Kidney (tissue), 14 donors: ENCODE results near the gene PRKD2. TPM values are rescaled to one million over a fixed set of nuclear protein-coding genes. Genes with fewer than 3 reads are reported as not detected.

Source experiments
- DNase-seq, 5 donors: peaks; one replicate each; pipeline ENCODE4 v3.0.0-alpha.2; 2013 to 2020
- FAIRE-seq: peaks from 2 replicates; lab custom pipeline; 2012; peaks lifted over from hg19 to GRCh38; lab: Jason Lieb, UNC
- H3K27ac ChIP-seq, 2 donors: one replicate each; pipeline ENCODE4 v1.7.0; 2013; ENCODE audit warnings: low read depth in 2 of 2, low read length in 2 of 2, inconsistent platforms in 1 of 2
- H3K27me3 ChIP-seq: one replicate; pipeline ENCODE4 v1.7.1; 2013; ENCODE audit warnings: low read length, inconsistent platforms; ENCODE audit not compliant: control insufficient read depth, insufficient read depth
- H3K36me3 ChIP-seq, 3 donors: one replicate each; pipeline versions ENCODE4 v1.7.0 to v1.7.1; 2013; ENCODE audit warnings: low read length in 3 of 3, control low read depth in 1 of 3, inconsistent platforms in 1 of 3; ENCODE audit not compliant: insufficient read depth in 3 of 3, control insufficient read depth in 2 of 3
- H3K4me1 ChIP-seq, 3 donors: one replicate each; pipeline versions ENCODE4 v1.7.0 to v1.7.1; 2013; ENCODE audit warnings: low read length in 3 of 3, inconsistent platforms in 1 of 3, low read depth in 1 of 3; ENCODE audit not compliant: control insufficient read depth in 2 of 3, insufficient read depth in 2 of 3
- H3K4me3 ChIP-seq, 3 donors: one replicate each; pipeline versions ENCODE4 v1.7.0 to v1.8.1; 2013; ENCODE audit warnings: low read length in 3 of 3, control low read depth in 1 of 3, inconsistent platforms in 1 of 3
- H3K9ac ChIP-seq, 3 donors: one replicate each; pipeline versions ENCODE4 v1.7.0 to v1.7.1; 2013; ENCODE audit warnings: low read length in 3 of 3, control low read depth in 1 of 3, inconsistent platforms in 1 of 3
- H3K9me3 ChIP-seq, 3 donors: one replicate each; pipeline versions ENCODE4 v1.7.0 to v1.7.1; 2013; ENCODE audit warnings: low read length in 3 of 3, control low read depth in 1 of 3, inconsistent platforms in 1 of 3; ENCODE audit not compliant: control insufficient read depth in 2 of 3, insufficient read depth in 1 of 3
- CTCF ChIP-seq: IDR thresholded peaks from 3 replicates; pipeline ENCODE4 v1.5.1; 2012; ENCODE audit warnings: mild to moderate bottlenecking, moderate library complexity, borderline replicate concordance; ENCODE audit not compliant: insufficient read depth; ENCODE audit errors: extremely low read depth
- intact Hi-C: fragments of 100-400 bp; cut with DNase I; formaldehyde crosslinking; loops from one replicate; pipeline ENCODE4 v1.11.1; 2022
- polyA plus RNA-seq: library from polyadenylated mRNA; stranded (reverse); fragments of 350-450 nt; fragmentation: Illumina TruSeq; extraction: RNeasy Lipid Tissue Mini Kit (QIAGEN cat#74804); gene quantifications from one replicate; pipeline ENCODE4 v1.2.3, GENCODE V29; 2014; ENCODE audit warnings: low read depth, low replicate concordance; ENCODE audit not compliant: insufficient read depth
- total RNA-seq: library from RNA; stranded (reverse); fragmentation: NEBNext Ultra II Directional; extraction: Animal tissue kit (Norgen Biotek cat#: 25700); gene quantifications from one replicate; pipeline ENCODE4 v1.2.1, GENCODE V29; 2021
- donor health status: control.
- donor health status: control.
- donor health status: control.
- donor health status: control.
- donor health status: control.
- donor health status: DM: yes; HTN: yes; CAD: no.
- donor health status: Normal renal cell carcinoma (clear cell type).

The PRKD2 gene
- total and polyA plus RNA-seq, 2 donors from 2014 or later = 26.7 to 69.8 TPM

GRCh38 chr19:46661735-46662592, 55.0 kb downstream of the PRKD2 start:
- Histone ChIP-seq H3K4me1 (peaks cover 0 to 5% (median 0%) of the 10 kb centered on the region in 3 donors), H3K9me3 (no peaks in the 10 kb centered on the region), H3K36me3 (peaks cover 0 to under 1% (median 0%) of the 10 kb centered on the region in 3 donors), H3K9ac (peak overlapping the region in 1 of 3 donors; percentile 48), H3K27ac (peak overlapping the region in 1 of 2 donors; percentile 59), H3K4me3 (peak overlapping the region; percentile 38 to 55 (median 53)), H3K27me3 (no peaks in the 10 kb centered on the region)
- FAIRE-seq (peak; percentile 25), DNase-seq (peak; percentile 84 to 94 (median 90))
- intact Hi-C loops = loop anchor here (5.0 kb wide), 1 partner anchor 50 kb away; no protein-coding TSS in a partner anchor
- peak; percentile 98 for TF ChIP-seq CTCF

GRCh38 chr19:46661020-46661731, 55.7 kb downstream of the PRKD2 start, which contains the start of gene DACT3:
DACT3 (minus strand) TSS chr19:46661182; CDS start chr19:46661064, 118 bp downstream.
- peak within 1 kb of the TSS; percentile 9 to 74 (median 41) for H3K9ac ChIP-seq
- no peak for TF ChIP-seq CTCF
- intact Hi-C loops = loop anchor here (5.0 kb wide), 1 partner anchor 49 kb away; no protein-coding TSS in a partner anchor

GRCh38 chr19:46660551-46661019, 56.3 kb downstream of the PRKD2 start:
- FAIRE-seq = no peak
- Histone ChIP-seq H3K4me3 (peak overlapping the region; percentile 50 to 84 (median 58)), H3K27ac (peak overlapping the region; percentile 37 to 83), H3K36me3 (peaks cover 0 to 2% (median 0%) of the 10 kb centered on the region in 3 donors), H3K9me3 (no peaks in the 10 kb centered on the region), H3K9ac (peak overlapping the region; percentile 9 to 61 (median 41)), H3K27me3 (no peaks in the 10 kb centered on the region), H3K4me1 (peaks cover 0 to 5% (median 0%) of the 10 kb centered on the region in 3 donors)
- TF ChIP-seq CTCF = no peak
- peak in 2 of 5 donors; percentile 75 to 88 for DNase-seq
- intact Hi-C loops = loop anchor here (5.0 kb wide), 1 partner anchor 48 kb away; no protein-coding TSS in a partner anchor

More at GRCh38 chr19:46661020-46661731, 55.7 kb downstream of the PRKD2 start, which contains the start of gene DACT3:
- peaks cover 0 to 2% (median 0%) of the 10 kb centered on the region in 3 donors for H3K36me3 ChIP-seq
- FAIRE-seq (peak; percentile 99), DNase-seq (peak; percentile 100)
- H3K27ac ChIP-seq = peak within 1 kb of the TSS; percentile 59 to 83
- peaks cover 0 to 5% (median 0%) of the 10 kb centered on the region in 3 donors for H3K4me1 ChIP-seq
- H3K9me3 ChIP-seq = no peaks in the 10 kb centered on the region
- H3K27me3 ChIP-seq = no peaks in the 10 kb centered on the region
- peak within 1 kb of the TSS; percentile 58 to 84 (median 58) for H3K4me3 ChIP-seq
